B cell (primary cell): ENCODE measurements around the gene CAMK2G. TPM values are rescaled to one million over a fixed set of nuclear protein-coding genes. Genes with fewer than 3 reads are reported as not detected.

Source experiments
- ATAC-seq: fragments of 200-7000 bp; cut with Tn5 transposase; one replicate; pipeline ENCODE4 v1.10.0; 2021; ENCODE audit warnings: low read depth, mild to moderate bottlenecking, moderate number of reproducible peaks, moderate library complexity
- CTCF ChIA-PET: fragments of 350-600 bp; sonication (Branson Sonifier 250); formaldehyde crosslinking; loops from one replicate; lab custom pipeline; 2021; ENCODE audit warnings: antibody characterized with exemption, inconsistent platforms; lab: Charles Lee
- POLR2A ChIA-PET: fragments of 350-600 bp; sonication (Branson Sonifier 250); formaldehyde crosslinking; loops from one replicate; lab custom pipeline; 2021; ENCODE audit warnings: antibody characterized with exemption; lab: Charles Lee
- DNase-seq: peaks from one replicate; pipeline ENCODE4 v3.0.0; 2013
- H2AFZ ChIP-seq: 2 replicates; pipeline ENCODE4 v1.6.1; 2012; ENCODE audit warnings: mild to moderate bottlenecking, low read depth, low read length; ENCODE audit not compliant: insufficient read depth, poor library complexity, severe bottlenecking
- H3K27ac ChIP-seq, 2 donors: 1 replicate in 1 of 2; 2 replicates in 1 of 2; pipeline ENCODE4 v1.5.1; 2012 to 2013; ENCODE audit warnings: low read length in 2 of 2, mild to moderate bottlenecking in 2 of 2, moderate library complexity in 1 of 2
- H3K27me3 ChIP-seq, 4 experiments: fragments of 200-600 bp in 1 of 4; sonication (generic) in 1 of 4; replicated peaks in 1 of 4; 1 replicate in 2 of 4; 2 replicates in 2 of 4; pipeline versions ENCODE4 v1.6.1 to v1.7.0; 2013 to 2016; ENCODE audit warnings: low read length in 3 of 4, mild to moderate bottlenecking in 2 of 4, mixed read lengths in 1 of 4, moderate library complexity in 1 of 4; ENCODE audit not compliant: insufficient read depth in 4 of 4, control insufficient read depth in 3 of 4; ENCODE audit errors: control extremely low read depth in 1 of 4
- H3K36me3 ChIP-seq, 2 experiments: replicated peaks in 1 of 2; 1 replicate in 1 of 2; 2 replicates in 1 of 2; pipeline versions ENCODE4 v1.6.1 to v1.7.1; 2013; ENCODE audit warnings: low read length in 1 of 2; ENCODE audit not compliant: insufficient read depth in 2 of 2, control insufficient read depth in 1 of 2; ENCODE audit errors: control extremely low read depth in 1 of 2, extremely low read depth in 1 of 2
- H3K4me1 ChIP-seq, 2 donors: fragments of 200-600 bp in 1 of 2; sonication (generic) in 1 of 2; 1 replicate in 1 of 2; 2 replicates in 1 of 2; pipeline versions ENCODE4 v1.5.1 to v1.6.1; 2013 to 2017; ENCODE audit warnings: low read length in 2 of 2; ENCODE audit not compliant: control insufficient read depth in 2 of 2, insufficient read depth in 2 of 2
- H3K4me2 ChIP-seq: replicated peaks from 2 replicates; pipeline ENCODE3; 2012; ENCODE audit warnings: mild to moderate bottlenecking, low read depth, low read length; ENCODE audit not compliant: poor library complexity, severe bottlenecking
- H3K4me3 ChIP-seq, 5 experiments: fragments of 200-600 bp in 1 of 5; sonication (generic) in 1 of 5; 1 replicate in 3 of 5; 2 replicates in 2 of 5; pipeline versions ENCODE4 v1.5.1 to v1.7.0; 2011 to 2016; ENCODE audit warnings: low read length in 4 of 5, mild to moderate bottlenecking in 4 of 5, low read depth in 2 of 5, control low read depth in 1 of 5, moderate library complexity in 1 of 5; ENCODE audit not compliant: insufficient read depth in 1 of 5; ENCODE audit errors: control extremely low read depth in 1 of 5, extremely low read depth in 1 of 5
- H3K79me2 ChIP-seq: fragments of 200-600 bp; sonication (generic); one replicate; pipeline ENCODE4 v1.6.0; 2016; ENCODE audit warnings: low read length; ENCODE audit not compliant: control insufficient read depth, insufficient read depth
- H3K9ac ChIP-seq: fragments of 200-600 bp; sonication (generic); 2 replicates; pipeline ENCODE4 v1.6.1; 2017; ENCODE audit warnings: mild to moderate bottlenecking, low read length, moderate library complexity
- H3K9me3 ChIP-seq, 3 donors: one replicate each; pipeline versions ENCODE4 v1.6.1 to v1.7.1; 2013; ENCODE audit warnings: low read length in 2 of 3; ENCODE audit not compliant: control insufficient read depth in 2 of 3, insufficient read depth in 1 of 3; ENCODE audit errors: control extremely low read depth in 1 of 3
- H4K20me1 ChIP-seq: 2 replicates; pipeline ENCODE4 v1.6.0; 2012; ENCODE audit warnings: mild to moderate bottlenecking, low read length; ENCODE audit not compliant: insufficient read depth, control insufficient read depth, poor library complexity, severe bottlenecking
- H3K27ac Mint-ChIP-seq: one replicate; pipeline ENCODE4 v1.8.0; 2021; ENCODE audit warnings: mixed read lengths
- H3K27me3 Mint-ChIP-seq: one replicate; pipeline ENCODE4 v1.8.0; 2021; ENCODE audit warnings: mixed read lengths
- H3K4me1 Mint-ChIP-seq: one replicate; pipeline ENCODE4 v1.8.0; 2021; ENCODE audit warnings: mixed read lengths
- H3K4me3 Mint-ChIP-seq: one replicate; pipeline ENCODE4 v1.8.0; 2021; ENCODE audit warnings: mixed read lengths
- H3K9me3 Mint-ChIP-seq: one replicate; pipeline ENCODE4 v1.8.0; 2022; ENCODE audit warnings: mixed read lengths; ENCODE audit not compliant: insufficient read depth
- EZH2 ChIP-seq: IDR thresholded peaks from 2 replicates; pipeline ENCODE4 v1.6.1; 2012; ENCODE audit warnings: borderline replicate concordance, low read depth, mild to moderate bottlenecking, moderate library complexity, low read length; ENCODE audit not compliant: insufficient read depth, poor library complexity, severe bottlenecking
- WGBS: methylation state at CpG from one replicate; pipeline ENCODE4 v1.1.5; 2013; ENCODE audit warnings: missing lambda C conversion rate; ENCODE audit not compliant: insufficient coverage; 5-methylcytosine and 5-hydroxymethylcytosine counted together
- intact Hi-C: fragments of 100-400 bp; cut with micrococcal nuclease; formaldehyde crosslinking; loops from one replicate; pipeline ENCODE4 v1.10.0; 2022
- polyA plus RNA-seq: library from polyadenylated mRNA; depleted of rRNA; stranded (reverse); fragments of >200 nt; gene quantifications from 2 replicates; pipeline ENCODE4 v1.2.3, GENCODE V29; 2012
- total RNA-seq, 2 donors: library from RNA; stranded (reverse); fragments of 120-200 nt in 1 of 2; gene quantifications; 1 replicate in 1 of 2; 2 replicates in 1 of 2; pipeline versions ENCODE4 v1.2.3 to v1.2.4, GENCODE V29; 2013 to 2022
- TF ChIP-seq, protein P1 (sequence below): fragments of 200-600 bp; IDR thresholded peaks from one replicate; pipeline ENCODE4 v1.8.0; 2022; ENCODE audit warnings: antibody characterized with exemption, mild to moderate bottlenecking

CAMK2G gene
- total and polyA plus RNA-seq, 2 donors (not counting 1 experiment from before 2014, with no cell fraction given): 42.7 to 48.7 TPM

DNA sequence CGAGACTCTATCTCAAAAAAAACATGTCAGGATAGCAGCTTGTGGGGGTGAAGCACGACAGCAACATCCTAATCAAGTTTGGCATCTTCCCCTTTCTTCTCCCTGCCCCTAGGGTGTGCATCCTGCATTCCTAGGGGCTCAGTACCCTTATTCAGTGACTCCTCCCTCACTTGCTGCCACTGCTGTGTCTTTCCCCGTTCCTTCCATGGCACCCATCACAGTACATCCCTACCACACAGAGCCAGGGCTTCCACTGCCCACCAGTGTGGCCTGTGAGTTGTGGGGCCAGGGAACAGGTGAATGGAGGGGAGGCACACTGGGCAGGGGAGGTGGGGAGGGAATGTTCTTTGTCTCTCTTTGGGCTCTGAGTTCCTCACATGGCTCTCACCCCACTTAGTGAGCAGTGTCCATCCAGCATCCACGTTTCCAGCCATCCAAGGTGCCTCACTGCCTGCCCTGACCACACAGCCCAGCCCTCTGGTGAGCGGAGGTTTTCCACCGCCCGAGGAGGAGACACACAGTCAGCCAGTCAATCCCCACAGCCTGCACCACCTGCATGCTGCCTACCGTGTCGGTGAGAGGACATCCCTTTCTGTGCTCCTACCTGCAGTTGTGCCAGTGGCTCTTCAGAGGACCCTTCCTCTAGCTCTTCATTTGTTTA is 74.3 kb downstream of the CAMK2G start:
- Histone ChIP-seq H3K27ac (no peak overlapping the region), H3K4me3 (no peak overlapping the region), H4K20me1 (peaks cover 14% of the 10 kb centered on the region), H3K4me1 (peaks cover 8 to 12% of the 10 kb centered on the region in 2 donors), H3K9ac (no peak overlapping the region), H2AFZ (no peak overlapping the region), H3K79me2 (peaks cover 4% of the 10 kb centered on the region), H3K4me2 (no peak overlapping the region), H3K9me3 (no peaks in the 10 kb centered on the region), H3K36me3 (peaks cover 2 to 64% of the 10 kb centered on the region in 2 experiments), H3K27me3 (no peaks in the 10 kb centered on the region)
- peaks cover 7% of the 10 kb centered on the region for H3K4me1 Mint-ChIP-seq
- DNase-seq (no peak), ATAC-seq (no peak)
- no peak overlapping the region for H3K27ac Mint-ChIP-seq
- ChIA-PET POLR2A (interaction anchor here (0.8 kb wide), 1 partner anchor 8 kb away, joined by 3 read pairs; no protein-coding TSS in a partner anchor), CTCF (interaction anchor here (1.1 kb wide), 1 partner anchor 80 kb away, joined by 3 read pairs; no protein-coding TSS in a partner anchor)
- H3K27me3 Mint-ChIP-seq: no peaks in the 10 kb centered on the region
- H3K9me3 Mint-ChIP-seq: no peaks in the 10 kb centered on the region
- 95% methylated on average over 7 of the region's 9 CpGs for WGBS
- no peak overlapping the region for H3K4me3 Mint-ChIP-seq
- intact Hi-C loops: no loop called here
- TF ChIP-seq, protein P1, sequence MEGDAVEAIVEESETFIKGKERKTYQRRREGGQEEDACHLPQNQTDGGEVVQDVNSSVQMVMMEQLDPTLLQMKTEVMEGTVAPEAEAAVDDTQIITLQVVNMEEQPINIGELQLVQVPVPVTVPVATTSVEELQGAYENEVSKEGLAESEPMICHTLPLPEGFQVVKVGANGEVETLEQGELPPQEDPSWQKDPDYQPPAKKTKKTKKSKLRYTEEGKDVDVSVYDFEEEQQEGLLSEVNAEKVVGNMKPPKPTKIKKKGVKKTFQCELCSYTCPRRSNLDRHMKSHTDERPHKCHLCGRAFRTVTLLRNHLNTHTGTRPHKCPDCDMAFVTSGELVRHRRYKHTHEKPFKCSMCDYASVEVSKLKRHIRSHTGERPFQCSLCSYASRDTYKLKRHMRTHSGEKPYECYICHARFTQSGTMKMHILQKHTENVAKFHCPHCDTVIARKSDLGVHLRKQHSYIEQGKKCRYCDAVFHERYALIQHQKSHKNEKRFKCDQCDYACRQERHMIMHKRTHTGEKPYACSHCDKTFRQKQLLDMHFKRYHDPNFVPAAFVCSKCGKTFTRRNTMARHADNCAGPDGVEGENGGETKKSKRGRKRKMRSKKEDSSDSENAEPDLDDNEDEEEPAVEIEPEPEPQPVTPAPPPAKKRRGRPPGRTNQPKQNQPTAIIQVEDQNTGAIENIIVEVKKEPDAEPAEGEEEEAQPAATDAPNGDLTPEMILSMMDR: no peak
- TF ChIP-seq EZH2: no peak

DNA sequence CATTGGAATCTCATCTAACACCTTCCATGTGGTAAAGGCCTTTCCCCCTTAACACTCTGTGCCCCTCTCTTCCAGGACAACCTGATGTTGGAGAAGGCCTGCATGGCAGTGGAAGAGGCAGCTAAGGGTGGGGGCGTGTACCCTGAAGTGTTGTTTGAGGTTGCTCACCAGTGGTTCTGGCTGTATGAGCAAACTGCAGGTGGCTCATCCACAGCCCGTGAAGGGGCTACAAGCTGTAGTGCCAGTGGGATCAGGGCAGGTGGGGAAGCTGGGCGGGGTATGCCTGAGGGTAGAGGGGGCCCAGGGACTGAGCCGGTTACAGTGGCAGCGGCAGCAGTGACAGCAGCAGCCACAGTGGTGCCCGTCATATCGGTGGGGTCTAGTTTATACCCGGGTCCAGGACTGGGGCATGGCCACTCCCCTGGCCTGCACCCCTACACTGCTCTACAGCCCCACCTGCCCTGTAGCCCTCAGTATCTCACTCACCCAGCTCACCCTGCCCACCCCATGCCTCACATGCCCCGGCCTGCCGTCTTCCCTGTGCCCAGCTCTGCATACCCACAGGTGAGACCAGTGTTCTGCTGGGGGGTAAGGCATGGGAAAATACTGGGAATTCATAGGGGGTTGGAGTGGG is 75.3 kb downstream of the CAMK2G start:
- Mint-ChIP-seq H3K9me3 (no peaks in the 10 kb centered on the region), H3K27ac (no peak overlapping the region), H3K27me3 (no peaks in the 10 kb centered on the region), H3K4me3 (no peak overlapping the region), H3K4me1 (peaks cover 6% of the 10 kb centered on the region)
- Histone ChIP-seq H3K4me2 (no peak overlapping the region), H3K9me3 (no peaks in the 10 kb centered on the region), H3K9ac (no peak overlapping the region), H3K36me3 (peaks cover 2 to 67% of the 10 kb centered on the region in 2 experiments), H3K4me3 (no peak overlapping the region), H3K79me2 (peaks cover 4% of the 10 kb centered on the region), H3K27me3 (no peaks in the 10 kb centered on the region), H2AFZ (no peak overlapping the region), H3K4me1 (peaks cover 5% of the 10 kb centered on the region in 2 donors), H4K20me1 (peaks cover 14% of the 10 kb centered on the region), H3K27ac (no peak overlapping the region)
- ChIA-PET CTCF (no interaction called here), POLR2A (interaction anchor here (0.6 kb wide), 1 partner anchor 12 kb away, joined by 3 read pairs; no protein-coding TSS in a partner anchor)
- TF ChIP-seq, protein P1: no peak
- no peak for TF ChIP-seq EZH2
- ATAC-seq (no peak), DNase-seq (no peak)
- 89% methylated on average over 8 of the region's 10 CpGs for WGBS
- intact Hi-C loops: no loop called here
